Hematopoietic multipotent progenitor cell treated with erythropoietin and hydrocortisone succinate and interleukin-3 and kit ligand, for 6 days (in vitro differentiated cells): ENCODE data around the gene CKAP5.
"Not testable (repeated sequence)": the region's sequence is repeated elsewhere in the genome, so short reads cannot be mapped to it uniquely, and the experiment has no call there.

Experiments
- DNase-seq: peaks from one replicate; pipeline ENCODE4 v3.0.0-alpha.2; 2015

CKAP5 gene

GRCh38 chr11:46850829-46851380, 4.8 kb upstream of the CKAP5 start:
- no peak for DNase-seq

DNA sequence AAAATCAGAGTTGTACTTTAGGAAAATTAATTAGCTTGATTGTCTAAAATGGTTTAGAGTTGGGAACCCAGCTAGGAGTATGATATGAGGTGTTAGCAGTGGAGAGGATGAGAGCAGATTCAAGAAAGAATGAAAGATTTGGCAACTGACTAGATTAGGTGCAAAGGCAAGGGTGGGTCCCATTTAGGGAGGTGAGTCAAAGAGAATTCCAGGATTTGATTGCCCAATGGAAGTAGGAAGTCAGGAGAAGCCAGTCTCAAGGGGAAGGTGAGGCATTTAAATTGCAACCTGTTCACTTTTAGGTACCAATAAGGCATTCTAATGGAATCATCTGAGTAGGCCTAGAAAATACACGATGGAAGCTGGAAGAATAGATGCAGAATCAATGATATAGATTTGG, 3.6 kb upstream of the CKAP5 start:
- DNase-seq, result no peak

GRCh38 chr11:46846510-46846830, 390 bp upstream of the CKAP5 start:
- DNase-seq, result no peak

- no peak for DNase-seq
Observed at GRCh38 chr11:46845440-46845739, 690 bp downstream of the CKAP5 start.

DNA sequence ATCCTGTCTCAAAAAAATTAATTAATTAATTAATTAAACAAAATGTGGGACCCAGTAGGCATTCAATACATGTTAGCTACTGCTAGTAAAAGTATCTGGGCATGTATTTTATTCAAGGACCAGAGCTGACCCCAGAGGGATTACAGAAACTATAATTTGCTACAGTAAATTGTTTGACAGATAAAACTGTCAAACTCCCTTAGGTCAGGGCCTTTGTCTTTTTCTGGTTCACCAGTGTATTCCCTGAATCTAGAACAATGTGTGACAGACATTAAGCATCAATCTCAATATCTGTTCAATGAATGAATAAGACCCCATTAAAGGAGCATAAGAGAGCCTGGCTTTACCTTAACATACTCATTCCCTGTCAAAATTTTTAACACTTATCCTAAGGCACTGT, 6.0 kb downstream of the CKAP5 start:
- no peak for DNase-seq

GRCh38 chr11:46838501-46838900, 7.6 kb downstream of the CKAP5 start:
- DNase-seq, result no peak

- DNase-seq, result no peak
Observed at GRCh38 chr11:46837860-46838259, 8.2 kb downstream of the CKAP5 start.

DNA sequence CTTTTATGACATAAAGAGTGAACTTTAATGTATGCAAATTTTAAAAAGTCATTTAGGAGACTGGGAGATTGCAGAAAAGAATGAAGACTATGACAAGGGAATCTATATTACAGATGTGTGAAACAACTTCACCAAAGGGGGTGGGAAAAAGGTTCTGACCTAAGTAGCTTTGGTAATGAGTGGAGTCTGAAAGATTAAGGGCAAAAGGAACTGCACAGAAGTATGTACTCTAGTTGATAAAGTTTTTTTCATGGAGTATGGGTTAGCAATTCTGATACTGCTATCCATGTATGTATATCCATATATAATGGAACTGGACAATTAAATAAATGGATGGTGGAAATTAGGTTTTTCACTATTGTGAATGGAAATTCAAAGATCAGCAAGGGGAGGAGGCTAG, 9.2 kb downstream of the CKAP5 start:
- peak; percentile 46 for DNase-seq

GRCh38 chr11:46836431-46836830, 9.6 kb downstream of the CKAP5 start:
- no peak for DNase-seq

DNA sequence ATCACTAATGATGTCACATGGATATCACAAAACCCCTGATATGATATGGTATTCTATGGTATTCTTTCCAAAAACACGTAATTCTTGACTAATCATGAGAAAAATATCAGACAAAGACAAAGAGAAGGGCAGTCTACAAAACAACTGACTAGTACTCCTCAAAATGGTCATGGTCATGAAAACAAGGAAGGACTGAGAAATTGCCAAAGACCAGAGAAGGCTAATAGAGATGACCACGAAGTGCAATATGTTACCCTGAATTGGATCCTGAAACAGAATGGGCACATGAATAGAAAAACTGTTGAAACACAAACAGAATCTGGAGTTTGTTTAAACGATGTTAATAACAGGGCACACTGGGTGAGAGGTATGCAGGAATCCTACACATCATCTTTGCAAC, 10.2 kb downstream of the CKAP5 start:
- no peak for DNase-seq

- DNase-seq, result no peak
Observed at GRCh38 chr11:46834821-46835220, 11.3 kb downstream of the CKAP5 start.

GRCh38 chr11:46832511-46833214, 13.4 kb downstream of the CKAP5 start:
- DNase-seq, result peak; percentile 89

DNA sequence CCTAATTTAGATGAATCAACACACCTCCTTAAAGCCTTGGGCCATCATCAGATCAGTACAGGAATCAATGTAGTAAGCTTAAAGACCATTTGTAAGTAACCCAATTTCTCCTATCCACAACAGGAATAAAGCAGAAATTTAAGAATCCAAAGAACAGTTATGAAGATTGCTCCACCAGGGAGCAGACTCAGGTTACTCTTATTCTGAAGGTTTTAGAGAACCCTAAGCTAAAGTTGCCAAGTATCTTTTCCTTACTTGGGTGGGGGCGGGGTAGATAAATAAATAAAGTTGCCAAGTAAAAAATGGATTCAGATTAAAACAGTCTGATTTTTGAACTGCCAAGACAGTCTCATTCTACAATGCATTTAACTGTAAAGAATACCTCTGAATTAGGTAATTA, 18.1 kb downstream of the CKAP5 start:
- DNase-seq, result peak; percentile 38

- peak; percentile 93 for DNase-seq
Observed at GRCh38 chr11:46826310-46827044, 19.6 kb downstream of the CKAP5 start.

GRCh38 chr11:46808799-46809431, 37.2 kb downstream of the CKAP5 start:
- peak; percentile 81 for DNase-seq

GRCh38 chr11:46801694-46802470, 44.2 kb downstream of the CKAP5 start:
- DNase-seq, result peak; percentile 64

- no peak for DNase-seq
Observed at GRCh38 chr11:46800177-46800576, 45.9 kb downstream of the CKAP5 start.

- DNase-seq, result not testable (repeated sequence)
Observed at GRCh38 chr11:46799725-46800124, 46.4 kb downstream of the CKAP5 start.

DNA sequence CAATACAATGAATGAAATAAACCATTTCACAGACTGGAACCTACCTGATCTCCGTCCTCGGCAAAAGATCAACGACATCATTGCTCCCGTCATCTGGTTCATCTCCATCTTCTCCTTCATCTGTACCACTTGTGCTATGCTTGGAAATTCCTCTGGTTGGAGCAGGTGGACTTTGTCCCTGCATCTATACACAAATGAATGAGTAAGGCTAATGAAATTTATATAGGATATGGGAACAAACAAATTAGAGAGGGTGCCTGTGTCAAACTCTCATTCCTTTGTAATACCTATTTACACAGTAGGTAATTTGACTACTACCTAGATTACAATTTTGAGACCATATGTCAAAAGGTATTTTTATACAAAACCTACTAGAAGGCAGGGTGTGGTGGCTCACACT, 67.7 kb downstream of the CKAP5 start:
- DNase-seq, result no peak

DNA sequence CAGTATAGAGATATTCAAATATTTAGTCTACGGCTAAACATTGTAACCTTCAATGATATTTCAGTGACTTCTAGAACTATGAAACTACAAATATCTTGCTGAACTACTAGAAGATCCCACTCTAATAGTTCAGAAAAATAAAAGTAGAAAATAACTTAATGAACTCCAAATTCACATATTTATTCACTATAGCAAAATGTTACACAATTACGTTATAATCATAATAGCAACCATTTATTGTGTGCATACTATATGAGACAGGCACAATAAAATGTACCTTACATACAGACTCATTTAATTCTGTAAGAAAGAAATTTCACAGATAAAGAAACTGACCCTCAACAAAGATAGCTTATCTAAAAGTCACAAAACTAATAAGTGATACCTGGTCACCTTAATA, 69.2 kb downstream of the CKAP5 start:
- no peak for DNase-seq

DNA sequence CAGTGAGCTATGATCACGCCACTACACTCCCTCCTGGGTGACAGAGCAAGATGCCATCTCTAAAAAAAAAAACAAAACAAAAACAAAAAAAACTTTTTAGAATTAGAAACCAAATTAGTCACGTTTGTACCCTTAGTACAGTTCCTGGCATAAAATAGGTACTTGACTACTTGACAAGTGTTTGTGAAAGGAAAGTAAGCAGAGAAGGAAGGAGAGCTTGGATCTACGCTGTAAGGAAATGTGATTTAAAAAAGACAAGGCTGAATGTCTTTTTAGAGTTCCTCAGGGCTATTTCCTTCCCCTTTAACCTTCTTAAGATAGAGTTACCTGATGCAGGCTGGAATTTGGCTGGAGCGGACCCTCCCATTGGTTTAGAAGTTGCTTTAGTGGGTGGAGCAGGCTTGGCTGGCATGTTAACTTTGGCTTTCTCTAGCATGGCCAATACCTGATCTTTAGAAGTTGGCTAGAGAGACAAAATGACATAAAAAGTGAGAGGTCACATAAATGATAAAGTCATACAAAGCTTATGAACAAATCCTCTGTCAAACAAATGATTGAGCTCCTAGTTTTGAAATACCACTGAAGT, 76.4 kb downstream of the CKAP5 start:
- DNase-seq, result no peak

DNA sequence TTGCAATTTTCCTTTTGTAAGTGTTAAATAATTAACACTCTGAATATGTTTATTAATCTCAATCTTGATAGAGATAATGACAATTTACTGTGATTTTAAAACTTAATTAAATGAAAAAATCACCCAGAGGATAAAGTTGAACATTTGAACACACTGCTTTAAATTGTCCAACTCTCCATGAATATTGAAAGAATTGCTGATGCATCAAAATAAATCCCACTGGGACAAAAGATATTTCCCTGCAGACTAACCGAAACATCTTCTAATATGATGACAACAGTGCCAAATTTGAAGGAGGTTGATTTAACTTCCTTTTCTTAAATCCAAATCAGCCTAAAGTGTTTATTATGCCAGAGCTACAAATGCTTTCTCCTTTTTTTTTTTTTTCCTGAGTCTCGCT, 79.4 kb downstream of the CKAP5 start:
- no peak for DNase-seq

DNA sequence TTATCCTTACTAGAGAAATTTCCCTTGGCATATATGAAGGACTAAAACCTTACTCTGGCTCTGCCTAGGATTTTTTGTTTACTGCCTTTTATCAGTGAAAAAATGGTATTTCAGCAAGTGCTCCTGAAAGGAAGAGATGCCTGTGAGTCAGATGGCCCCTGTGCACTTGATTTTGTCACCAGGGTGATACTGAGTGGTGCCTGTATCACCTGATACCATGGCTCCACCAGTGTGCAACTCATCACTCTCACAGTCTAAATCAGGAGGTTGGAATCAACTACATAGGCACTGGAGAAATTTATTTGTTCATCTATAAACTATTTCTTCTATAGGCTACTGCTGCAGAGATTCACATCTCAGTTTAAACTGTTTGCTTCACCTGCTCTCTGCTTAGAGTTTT, 83.8 kb downstream of the CKAP5 start:
- DNase-seq, result no peak
